Posterior cingulate gyrus (tissue), 11 donors: ENCODE data around the gene FLRT3.

Experiments used
- DNase-seq, 10 donors: peaks; one replicate each; pipeline versions ENCODE4 v3.0.0 to v3.0.0-alpha.2; 2020 to 2021; ENCODE audit warnings: mixed read lengths in 3 of 10
- intact Hi-C: fragments of 100-400 bp; cut with DNase I; formaldehyde crosslinking; loops from one replicate; pipeline ENCODE4 v1.15.1; 2023

Gene FLRT3

GRCh38 chr20:14332866-14333265 lies 4.5 kb downstream of the FLRT3 start:
- no peak for DNase-seq
- intact Hi-C loops: loop anchor here (5.0 to 10.0 kb wide), 2 partner anchors 612 to 1594 kb away; no protein-coding TSS in a partner anchor

GRCh38 chr20:14331646-14332045 lies 5.8 kb downstream of the FLRT3 start:
- intact Hi-C loops: loop anchor here (5.0 to 10.0 kb wide), 2 partner anchors 613 to 1596 kb away; no protein-coding TSS in a partner anchor
- no peak for DNase-seq

- DNase-seq: no peak
- intact Hi-C loops: no loop called here
Measured at GRCh38 chr20:14319704-14320103, 17.7 kb downstream of the FLRT3 start.

- intact Hi-C loops: no loop called here
Measured at GRCh38 chr20:14313341-14314020, 23.9 kb downstream of the FLRT3 start.

GRCh38 chr20:14312001-14312400 lies 25.4 kb downstream of the FLRT3 start:
- DNase-seq: no peak
- intact Hi-C loops: no loop called here

More at GRCh38 chr20:14313341-14314020, 23.9 kb downstream of the FLRT3 start:
- DNase-seq: no peak

- intact Hi-C loops: no loop called here
- no peak for DNase-seq
Measured at GRCh38 chr20:14310977-14311627, 26.3 kb downstream of the FLRT3 start.

- DNase-seq: no peak
- intact Hi-C loops: no loop called here
Measured at GRCh38 chr20:14307956-14308355, 29.5 kb downstream of the FLRT3 start.

GRCh38 chr20:14304472-14304871 lies 32.9 kb downstream of the FLRT3 start:
- DNase-seq: no peak
- intact Hi-C loops: no loop called here

GRCh38 chr20:14303651-14304050 lies 33.8 kb downstream of the FLRT3 start:
- intact Hi-C loops: no loop called here
- no peak for DNase-seq

GRCh38 chr20:14303106-14303505 lies 34.3 kb downstream of the FLRT3 start:
- DNase-seq: no peak
- intact Hi-C loops: no loop called here

GRCh38 chr20:14299831-14300230 lies 37.6 kb downstream of the FLRT3 start:
- intact Hi-C loops: no loop called here
- no peak for DNase-seq

- intact Hi-C loops: no loop called here
- DNase-seq: no peak
Measured at GRCh38 chr20:14295770-14296309, 41.6 kb downstream of the FLRT3 start.

GRCh38 chr20:14295238-14295637 lies 42.2 kb downstream of the FLRT3 start:
- no peak for DNase-seq
- intact Hi-C loops: no loop called here

- intact Hi-C loops: no loop called here
- no peak for DNase-seq
Measured at GRCh38 chr20:14291502-14291901, 45.9 kb downstream of the FLRT3 start.

GRCh38 chr20:14288341-14289330 lies 48.8 kb downstream of the FLRT3 start:
- intact Hi-C loops: no loop called here
- no peak for DNase-seq

GRCh38 chr20:14284443-14284842 lies 53.0 kb downstream of the FLRT3 start:
- intact Hi-C loops: no loop called here
- no peak for DNase-seq

GRCh38 chr20:14282140-14282539 lies 55.3 kb downstream of the FLRT3 start:
- intact Hi-C loops: no loop called here
- DNase-seq: no peak
